Measurements from ENCODE around the gene OPA1.

The OPA1 gene

DNA sequence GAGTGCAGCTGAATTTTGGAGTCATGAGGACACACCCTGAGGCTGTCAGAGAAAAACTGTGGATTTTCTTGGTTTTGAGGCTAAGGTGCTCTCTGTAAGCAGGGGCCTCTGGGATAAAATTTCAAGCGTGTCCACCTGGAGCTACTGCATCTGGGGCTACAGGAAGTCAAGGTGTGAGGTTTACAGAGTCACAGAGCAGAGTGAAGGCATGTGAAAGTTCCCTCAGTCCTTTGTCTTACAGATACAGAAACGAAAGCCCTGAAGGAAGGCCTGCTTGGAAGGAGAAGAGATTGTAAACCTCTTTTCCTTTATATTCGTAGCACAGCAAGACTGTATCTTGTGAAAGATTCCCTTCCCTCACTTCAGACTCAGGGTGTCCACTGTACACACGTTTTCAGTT, 138.6 kb downstream of the OPA1 start:
- TF ChIP-seq, protein P1, sequence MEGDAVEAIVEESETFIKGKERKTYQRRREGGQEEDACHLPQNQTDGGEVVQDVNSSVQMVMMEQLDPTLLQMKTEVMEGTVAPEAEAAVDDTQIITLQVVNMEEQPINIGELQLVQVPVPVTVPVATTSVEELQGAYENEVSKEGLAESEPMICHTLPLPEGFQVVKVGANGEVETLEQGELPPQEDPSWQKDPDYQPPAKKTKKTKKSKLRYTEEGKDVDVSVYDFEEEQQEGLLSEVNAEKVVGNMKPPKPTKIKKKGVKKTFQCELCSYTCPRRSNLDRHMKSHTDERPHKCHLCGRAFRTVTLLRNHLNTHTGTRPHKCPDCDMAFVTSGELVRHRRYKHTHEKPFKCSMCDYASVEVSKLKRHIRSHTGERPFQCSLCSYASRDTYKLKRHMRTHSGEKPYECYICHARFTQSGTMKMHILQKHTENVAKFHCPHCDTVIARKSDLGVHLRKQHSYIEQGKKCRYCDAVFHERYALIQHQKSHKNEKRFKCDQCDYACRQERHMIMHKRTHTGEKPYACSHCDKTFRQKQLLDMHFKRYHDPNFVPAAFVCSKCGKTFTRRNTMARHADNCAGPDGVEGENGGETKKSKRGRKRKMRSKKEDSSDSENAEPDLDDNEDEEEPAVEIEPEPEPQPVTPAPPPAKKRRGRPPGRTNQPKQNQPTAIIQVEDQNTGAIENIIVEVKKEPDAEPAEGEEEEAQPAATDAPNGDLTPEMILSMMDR (IDR thresholded peaks at IDR 0.05; ENCODE audit: low read length, missing control alignments) = no peak
- H3K4me3 ChIP-seq (replicated peaks; ENCODE audit: low read depth, low read length) = no peak overlapping the region
- DNase-seq (ENCODE audit: low read depth) = no peak

GRCh38 chr3:193732391-193732790, 139.4 kb downstream of the OPA1 start:
- peak; percentile 52 for DNase-seq (ENCODE audit: low read depth)
- TF ChIP-seq, protein P1 (IDR thresholded peaks at IDR 0.05; ENCODE audit: low read length, missing control alignments) = no peak
- H3K4me3 ChIP-seq (replicated peaks; ENCODE audit: low read depth, low read length) = no peak overlapping the region

- TF ChIP-seq, protein P1 (IDR thresholded peaks at IDR 0.05; ENCODE audit: low read length, missing control alignments) = no peak
- H3K4me3 ChIP-seq (replicated peaks; ENCODE audit: low read depth, low read length) = no peak overlapping the region
- DNase-seq (ENCODE audit: low read depth) = no peak
Measured at GRCh38 chr3:193732827-193733226, 139.8 kb downstream of the OPA1 start.

GRCh38 chr3:193734737-193735366, 141.8 kb downstream of the OPA1 start:
- TF ChIP-seq, protein P1 (IDR thresholded peaks at IDR 0.05; ENCODE audit: low read length, missing control alignments) = no peak

GRCh38 chr3:193735850-193736249, 142.8 kb downstream of the OPA1 start:
- no peak for DNase-seq (ENCODE audit: low read depth)
- TF ChIP-seq, protein P1 (IDR thresholded peaks at IDR 0.05; ENCODE audit: low read length, missing control alignments) = no peak
- no peak overlapping the region for H3K4me3 ChIP-seq (replicated peaks; ENCODE audit: low read depth, low read length)

More at GRCh38 chr3:193734737-193735366, 141.8 kb downstream of the OPA1 start:
- DNase-seq (ENCODE audit: low read depth) = no peak
- no peak overlapping the region for H3K4me3 ChIP-seq (replicated peaks; ENCODE audit: low read depth, low read length)

- TF ChIP-seq, protein P1 (IDR thresholded peaks at IDR 0.05; ENCODE audit: low read length, missing control alignments) = no peak
- no peak for DNase-seq (ENCODE audit: low read depth)
- H3K4me3 ChIP-seq (replicated peaks; ENCODE audit: low read depth, low read length) = no peak overlapping the region
Measured at GRCh38 chr3:193736616-193737015, 143.6 kb downstream of the OPA1 start.

- TF ChIP-seq, protein P1 (IDR thresholded peaks at IDR 0.05; ENCODE audit: low read length, missing control alignments) = no peak
- DNase-seq (ENCODE audit: low read depth) = no peak
- H3K4me3 ChIP-seq (replicated peaks; ENCODE audit: low read depth, low read length) = no peak overlapping the region
Measured at GRCh38 chr3:193737191-193737751, 144.3 kb downstream of the OPA1 start.

Measured in fibroblast of pulmonary artery (primary cell).